ENCODE data around the gene GTF2IRD1.

GRCh38 chr7:74482629-74483401 lies 29.1 kb downstream of the GTF2IRD1 start:
- TF ChIP-seq REST (IDR thresholded peaks at IDR 0.05; ENCODE audit: unreplicated experiment) (no peak), CTCF (conservative IDR thresholded peaks at IDR 0.05; ENCODE audit: low read depth in 2 of 2) (no peak)
